Activated T-cell treated with anti-CD3 and anti-CD28 coated beads for 1 hour (primary cell): ENCODE results near the gene TOGARAM2.

Experiments used
- DNase-seq: peaks from one replicate; pipeline ENCODE4 v3.0.0-alpha.2; 2020; ENCODE audit warnings: low read depth

TOGARAM2 gene

DNA sequence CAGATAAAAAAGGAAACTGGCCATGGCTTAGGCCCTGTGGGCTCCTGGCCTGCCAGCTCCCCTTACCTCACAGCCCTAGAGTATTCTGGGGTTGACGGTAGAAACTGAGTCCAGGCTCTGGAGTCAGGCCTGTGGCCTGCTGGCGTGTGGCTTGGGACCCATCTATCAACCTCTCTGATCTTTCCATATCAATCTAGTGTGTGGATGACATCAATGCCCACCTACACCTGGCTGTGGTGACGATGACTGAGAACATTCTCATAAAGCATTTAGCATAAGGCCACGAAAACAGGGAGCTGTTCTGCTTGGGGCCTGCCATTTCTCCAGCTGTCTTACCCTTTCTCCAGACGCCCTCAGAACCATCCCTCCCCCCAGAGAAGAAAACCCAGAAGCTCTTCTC lies 75.4 kb downstream of the TOGARAM2 start:
- no peak for DNase-seq

DNA sequence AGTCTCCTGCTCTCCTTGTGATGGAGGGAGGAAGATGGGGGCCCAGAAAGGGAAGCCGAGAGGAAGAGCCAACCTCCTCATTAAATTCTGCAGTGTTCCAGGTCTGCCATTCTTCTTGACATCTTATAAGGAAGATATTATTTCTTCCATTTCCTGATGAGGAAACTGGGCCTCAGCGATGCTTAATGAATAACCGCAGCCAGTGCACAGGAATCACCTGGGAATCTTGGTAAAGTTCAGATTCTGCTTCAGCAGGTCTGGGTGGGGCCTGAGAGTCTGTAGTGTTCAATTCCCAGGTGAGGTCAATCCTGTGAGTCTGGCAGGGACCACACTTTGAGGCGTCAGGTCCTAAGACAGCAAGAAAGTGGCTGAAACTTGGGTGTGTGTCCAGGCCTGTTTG lies 75.9 kb downstream of the TOGARAM2 start:
- no peak for DNase-seq

DNA sequence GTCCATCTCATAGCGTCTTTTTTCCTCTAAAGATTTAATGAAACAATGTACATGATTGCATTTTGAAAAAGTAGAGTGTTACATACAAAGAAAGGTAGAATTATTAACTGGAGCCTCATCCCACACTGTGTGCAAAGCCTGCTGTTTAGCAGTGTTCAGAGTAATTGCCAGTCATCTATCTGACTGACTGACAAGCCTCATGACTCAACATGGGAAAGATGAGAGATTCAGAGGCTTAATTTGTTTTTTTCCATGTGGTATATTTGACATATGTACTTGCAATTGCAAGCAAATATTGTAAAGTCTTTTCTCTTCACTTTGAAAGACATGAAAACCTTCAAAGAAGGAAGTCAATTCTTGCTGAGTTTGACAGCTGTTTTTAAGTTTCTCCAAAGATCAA lies 78.5 kb downstream of the TOGARAM2 start:
- no peak for DNase-seq

DNA sequence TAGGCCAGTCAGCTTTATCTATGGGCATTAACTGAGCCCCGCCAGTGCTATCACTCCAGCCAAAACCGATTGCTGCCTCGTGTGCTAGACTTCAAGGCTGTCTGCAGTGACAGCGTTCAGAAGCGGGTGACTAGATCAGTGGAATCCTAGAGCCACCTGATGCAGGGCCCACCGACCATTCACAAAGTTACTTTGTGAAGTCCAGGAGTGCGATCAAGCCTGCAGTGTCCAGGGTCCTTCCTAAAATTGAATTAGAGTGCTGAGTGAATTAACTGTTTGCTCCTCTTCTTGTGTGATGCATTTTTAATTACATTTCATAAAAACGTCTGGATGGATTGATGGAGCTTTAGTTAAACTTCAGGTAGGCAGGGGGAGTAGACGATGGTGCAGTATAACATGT lies 79.3 kb downstream of the TOGARAM2 start:
- DNase-seq = no peak

DNA sequence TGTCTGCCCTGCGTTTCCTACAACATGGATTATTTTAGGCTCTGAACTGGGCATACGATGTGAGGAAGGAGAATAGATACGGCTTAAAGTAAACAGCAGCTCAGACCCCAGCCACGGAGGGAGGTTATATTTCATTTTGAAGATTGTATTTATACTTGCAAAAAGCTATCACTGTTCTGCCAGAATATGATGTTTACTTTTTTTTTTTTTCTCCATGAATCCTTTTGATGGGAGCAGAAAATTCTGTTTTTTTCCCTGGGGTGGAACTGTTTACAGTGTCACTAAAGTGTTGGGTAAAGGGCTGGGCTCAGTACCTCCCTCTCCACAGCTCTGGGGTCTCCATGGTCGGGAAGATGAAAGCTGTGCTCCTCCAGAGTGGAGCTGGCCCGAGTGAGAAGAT lies 80.1 kb downstream of the TOGARAM2 start:
- DNase-seq = no peak

DNA sequence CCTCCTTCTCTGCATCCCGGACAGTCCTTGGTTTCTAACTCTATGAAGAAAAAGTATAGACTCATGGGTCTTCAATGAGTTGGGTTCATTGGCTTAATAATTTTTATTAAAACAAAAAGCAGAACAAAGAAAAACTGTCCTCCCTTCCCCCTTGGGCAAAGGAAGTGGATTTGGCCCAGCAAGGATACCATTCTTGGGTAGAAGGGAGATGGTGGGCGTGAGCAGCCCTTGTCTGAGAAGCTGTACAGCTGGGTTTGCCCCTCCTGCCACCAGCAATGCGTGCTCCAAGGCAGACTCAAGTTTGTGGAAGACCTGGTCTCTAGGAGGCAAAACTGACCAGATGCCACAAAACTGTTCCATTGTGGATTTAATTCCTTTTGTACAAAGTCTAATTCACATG lies 80.5 kb downstream of the TOGARAM2 start:
- no peak for DNase-seq

DNA sequence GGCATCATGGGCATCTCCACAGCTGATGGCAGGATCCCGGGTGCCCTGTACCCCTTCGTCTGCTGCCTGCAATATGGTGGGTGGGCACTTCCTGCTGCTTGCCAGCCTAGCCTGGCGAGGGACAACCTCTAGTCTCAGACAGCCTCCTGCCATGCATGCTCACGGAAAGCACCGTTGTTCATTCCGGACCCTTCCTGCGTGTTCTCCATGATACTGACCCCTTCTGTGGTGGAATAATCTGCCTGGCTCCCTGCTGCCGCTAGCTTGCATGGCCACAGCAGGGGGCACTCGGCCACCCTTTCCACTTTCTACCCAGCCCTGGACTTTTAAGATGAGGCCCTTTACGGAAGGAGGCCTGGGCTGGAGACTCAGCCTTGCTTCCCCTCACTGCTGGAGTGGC lies 81.3 kb downstream of the TOGARAM2 start:
- DNase-seq = no peak

DNA sequence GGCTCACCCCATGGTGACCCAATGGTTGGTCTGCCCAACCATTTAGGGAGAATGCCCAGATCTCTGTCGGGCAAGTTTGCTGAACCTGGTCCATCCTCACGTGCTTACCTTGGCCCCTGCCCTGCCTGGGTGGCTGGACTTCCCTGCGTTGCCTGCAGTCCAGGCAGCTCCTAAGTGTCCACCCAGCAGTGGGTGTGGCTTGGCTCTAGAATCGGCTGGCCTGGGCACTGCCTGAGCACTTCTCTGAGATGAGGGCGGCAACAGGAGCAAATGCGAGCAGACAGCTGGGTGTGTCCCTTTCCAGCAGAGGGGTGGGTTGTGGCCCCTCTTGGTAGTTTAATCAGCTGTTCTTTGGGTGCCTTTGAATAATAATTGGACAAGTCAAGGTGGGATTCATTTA lies 82.0 kb downstream of the TOGARAM2 start:
- no peak for DNase-seq

DNA sequence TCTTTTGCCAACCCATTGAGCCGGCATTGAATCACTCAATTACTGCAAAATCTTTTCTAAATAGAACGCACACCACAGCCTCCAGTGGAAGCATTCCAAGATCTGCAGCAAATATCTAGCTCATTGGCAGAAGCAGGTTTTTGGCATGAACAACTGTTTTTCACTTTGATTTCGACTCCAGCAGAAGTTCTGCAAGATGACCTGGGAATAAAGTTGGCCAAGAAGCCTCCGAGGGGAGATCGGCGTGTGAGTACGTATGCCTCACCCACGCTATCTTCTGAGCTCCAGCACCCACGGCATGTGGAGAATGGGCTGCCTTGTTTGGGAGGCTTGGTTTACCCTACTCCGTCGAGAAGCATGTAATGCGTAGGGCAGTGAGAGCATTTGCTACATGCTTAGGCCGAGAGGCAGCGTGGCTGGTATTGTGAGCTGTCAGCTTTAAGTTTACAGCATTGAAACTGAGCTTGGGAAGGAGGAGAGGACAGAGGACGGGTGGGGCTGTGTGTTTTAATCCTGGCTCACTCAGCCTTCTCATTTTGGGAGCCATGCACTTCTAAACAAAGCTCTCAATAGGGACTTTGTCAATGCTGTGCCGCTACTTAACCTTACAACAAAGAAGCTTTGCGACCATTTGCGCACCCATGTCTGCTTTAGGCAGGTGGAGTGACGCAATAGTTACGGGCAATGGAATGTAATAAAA lies 82.7 kb downstream of the TOGARAM2 start:
- no peak for DNase-seq

DNA sequence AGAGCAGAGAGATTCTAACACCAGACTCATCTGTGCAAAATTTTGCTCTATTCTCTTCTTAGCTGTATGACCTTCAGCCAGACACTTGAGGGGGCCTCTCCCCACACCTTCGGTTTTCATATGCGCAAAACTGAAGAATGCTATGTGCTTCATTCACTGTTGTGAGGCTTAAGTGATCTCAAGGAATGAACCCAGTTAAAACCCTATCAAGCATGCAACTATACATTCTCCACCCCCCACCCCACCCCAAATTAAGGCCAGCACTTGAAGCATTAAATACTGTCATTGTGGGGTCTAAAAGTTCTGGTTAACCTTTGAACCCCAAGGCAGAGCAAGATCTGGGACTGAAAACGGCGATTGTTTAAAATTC lies 83.2 kb downstream of the TOGARAM2 start:
- DNase-seq = no peak

DNA sequence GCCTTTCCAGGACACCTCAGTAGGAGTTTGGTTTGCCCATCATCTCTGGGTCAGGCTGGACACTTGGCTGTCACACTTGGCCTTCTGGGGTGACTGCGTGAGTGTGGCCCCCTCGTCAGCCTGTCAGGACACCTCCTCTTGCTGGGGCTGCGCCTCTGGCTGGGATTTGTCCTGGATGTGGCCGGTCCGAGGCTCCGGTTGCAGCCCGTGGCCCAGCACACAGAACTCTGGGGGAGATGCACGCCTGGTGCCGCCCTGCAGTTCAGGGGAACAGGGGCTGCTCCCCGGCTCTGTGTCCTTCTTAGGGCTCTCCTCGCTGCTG lies 83.6 kb downstream of the TOGARAM2 start:
- DNase-seq = no peak

DNA sequence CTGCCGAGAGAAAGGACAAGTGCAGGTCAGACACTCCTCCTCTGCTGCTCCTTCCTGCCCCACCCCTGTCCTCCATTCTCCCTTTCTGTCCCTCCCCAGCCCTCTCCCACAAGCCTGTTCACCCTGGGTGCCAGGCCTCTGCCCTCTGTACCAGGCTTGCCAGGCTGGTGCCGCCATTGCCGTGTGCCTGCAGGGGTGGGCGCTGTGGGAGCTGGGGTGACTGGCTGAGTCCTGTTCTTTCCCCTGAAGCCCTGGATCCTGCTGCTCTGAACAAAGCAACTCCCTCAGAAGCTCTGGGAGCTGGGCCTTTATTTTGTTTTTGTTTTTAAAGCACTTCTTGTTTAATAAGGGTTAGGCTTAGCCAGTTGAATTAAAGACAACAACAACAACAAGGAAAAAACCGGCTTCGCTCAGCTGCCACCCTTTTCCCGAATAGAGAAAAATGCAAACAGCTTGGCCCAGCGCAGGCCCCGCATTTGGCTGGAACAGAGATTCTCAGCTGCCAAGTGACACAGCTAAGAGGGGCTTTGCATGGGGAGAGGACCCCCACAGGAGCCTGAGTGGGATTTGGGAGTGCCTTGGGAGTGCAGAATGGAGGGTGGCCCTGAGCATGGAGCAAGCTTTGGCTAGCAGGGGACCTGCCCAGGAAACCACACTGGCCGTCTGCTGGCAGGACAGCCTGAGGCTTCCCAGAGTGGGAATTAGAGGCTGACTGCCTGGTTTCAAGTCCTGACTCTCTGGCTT lies 84.1 kb downstream of the TOGARAM2 start:
- no peak for DNase-seq

DNA sequence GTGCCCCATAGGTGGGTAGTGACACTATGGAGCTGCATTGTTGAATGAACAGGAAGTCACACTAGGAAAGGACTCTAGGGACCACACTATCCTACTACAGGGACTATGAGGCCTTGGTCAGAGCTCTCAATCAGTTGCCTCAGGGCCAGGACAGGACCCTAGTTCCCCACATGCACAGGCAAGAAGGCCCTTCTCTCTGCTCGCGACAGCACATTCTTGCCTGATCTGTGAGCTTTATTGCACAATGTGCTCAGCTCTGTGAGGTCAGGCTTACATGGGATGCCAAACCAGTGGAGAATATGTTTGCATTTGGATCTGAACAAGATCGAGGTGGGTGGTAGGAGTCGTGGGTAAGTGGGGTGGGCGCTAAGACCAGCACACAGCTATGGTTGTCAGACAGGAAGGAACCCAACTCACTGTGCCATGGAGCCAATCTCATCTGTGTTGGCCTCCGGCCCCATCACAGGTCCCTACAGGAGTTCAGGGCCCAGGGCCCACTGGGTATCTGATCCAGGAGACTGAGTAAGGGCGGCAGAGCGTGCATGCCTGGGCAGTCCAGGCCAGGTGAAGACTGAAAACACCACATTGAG lies 85.3 kb downstream of the TOGARAM2 start:
- DNase-seq = no peak

DNA sequence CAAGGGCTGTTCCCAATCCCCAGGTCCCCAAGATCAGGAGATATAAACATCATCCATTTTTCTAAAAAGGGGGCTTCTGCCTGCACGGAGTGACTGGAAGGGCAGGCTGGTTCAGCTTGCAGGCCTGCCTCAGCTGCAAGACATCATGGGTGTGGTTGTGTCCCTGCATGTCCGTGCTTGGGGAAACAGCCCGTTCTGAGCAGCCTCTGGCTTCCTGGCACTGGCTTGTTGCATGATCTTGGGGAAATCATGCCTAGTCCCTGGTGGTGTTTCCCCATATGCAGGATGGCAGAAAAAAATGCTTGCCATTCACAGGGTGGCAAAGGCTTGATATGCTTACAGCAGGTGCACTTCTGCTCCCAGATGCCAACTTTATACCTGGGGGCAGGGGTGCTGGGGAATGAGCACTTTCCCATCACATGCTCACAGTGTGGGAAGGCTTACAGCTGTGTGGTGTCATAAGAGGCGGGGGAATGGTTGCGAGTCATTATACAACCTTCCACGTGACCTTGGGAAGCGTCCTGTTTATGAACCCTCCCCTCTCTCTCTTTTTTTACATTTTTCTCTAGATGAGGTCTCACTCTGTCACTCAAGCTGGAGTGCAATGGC lies 86.0 kb downstream of the TOGARAM2 start:
- no peak for DNase-seq

DNA sequence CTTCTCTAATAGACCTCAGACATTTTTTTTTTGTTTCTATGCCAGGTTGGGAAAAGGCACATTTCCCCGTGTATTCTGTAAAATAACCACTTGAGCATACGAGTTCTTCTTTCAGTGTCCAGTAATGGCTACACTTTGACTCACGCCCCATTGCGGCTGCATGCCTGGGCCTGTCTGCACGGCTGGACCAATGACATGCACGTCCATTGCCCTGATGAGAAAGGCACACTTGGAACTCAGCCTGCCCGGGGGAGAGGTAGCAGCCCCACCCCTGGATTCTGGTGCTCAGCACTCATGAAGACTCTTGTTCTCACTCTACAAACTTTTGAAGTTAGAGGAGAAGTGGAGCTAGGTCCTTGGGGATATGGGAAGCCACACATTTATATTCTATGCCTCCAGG lies 87.4 kb downstream of the TOGARAM2 start:
- DNase-seq = no peak

DNA sequence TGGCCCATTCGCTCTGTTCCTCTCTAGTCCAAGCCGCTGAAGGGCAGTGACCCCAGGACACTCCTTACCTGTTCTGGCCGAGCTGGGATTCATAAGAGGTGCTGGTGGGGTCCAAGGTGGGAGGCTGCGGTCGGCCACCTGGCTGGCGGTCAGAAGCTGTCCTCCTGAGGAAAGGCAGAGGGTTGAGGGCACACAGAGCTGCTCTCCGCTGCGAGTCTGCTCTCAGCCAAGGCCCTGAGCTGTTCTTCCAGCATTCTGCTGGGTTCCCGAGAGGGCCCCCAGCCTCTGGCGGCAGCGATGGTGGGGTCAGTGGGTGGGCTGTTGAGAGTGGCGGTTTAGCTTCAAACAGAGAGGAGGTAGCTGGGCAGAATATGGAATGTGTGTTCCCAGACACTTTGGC lies 89.4 kb downstream of the TOGARAM2 start:
- DNase-seq = no peak

DNA sequence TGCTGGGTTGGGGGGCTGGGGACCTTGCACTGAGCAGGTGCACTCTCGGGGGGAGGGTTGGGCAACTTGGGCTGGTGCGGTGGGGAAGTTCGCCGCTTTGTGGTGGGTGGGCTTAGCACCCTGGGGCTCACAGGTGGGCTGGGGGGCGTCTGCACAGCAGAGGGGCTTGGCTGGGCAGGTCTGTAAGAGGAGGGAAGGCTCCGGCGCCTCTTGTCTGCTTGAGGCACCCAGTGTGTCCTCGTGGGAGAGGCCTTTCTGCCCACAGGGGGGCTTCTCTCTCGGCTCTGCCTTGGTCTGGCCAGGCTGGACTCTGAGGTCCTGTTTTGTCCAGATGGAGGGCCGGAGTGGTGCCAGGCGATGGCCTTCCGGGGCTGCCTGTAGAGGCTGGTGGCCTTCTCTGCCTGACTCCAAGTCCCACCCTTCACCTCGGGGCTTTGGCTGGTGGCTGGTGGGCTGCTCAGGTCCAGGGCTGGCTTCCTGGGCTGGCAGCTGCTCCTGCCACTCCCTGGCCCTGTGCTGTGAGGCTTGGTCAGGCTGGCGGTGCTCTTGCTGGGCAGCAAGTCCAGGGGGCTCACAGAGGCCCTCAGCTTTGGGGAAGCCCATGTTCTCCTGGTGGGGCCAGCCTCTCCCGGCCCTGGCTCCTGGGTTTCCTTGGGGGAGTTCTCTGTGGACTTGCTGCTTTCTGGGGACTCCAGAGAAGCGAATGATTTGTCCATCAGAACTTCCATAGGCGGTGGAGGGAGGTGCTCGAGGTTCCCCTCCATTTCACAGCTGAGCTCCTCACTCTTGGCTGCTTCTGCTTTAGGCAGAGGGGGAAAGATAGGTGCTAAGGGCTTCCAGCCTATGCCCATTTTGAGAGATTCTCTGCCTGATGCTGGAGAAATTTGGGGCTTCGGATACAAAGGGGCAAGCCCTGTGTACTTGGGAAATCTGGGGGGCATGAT lies 90.2 kb downstream of the TOGARAM2 start:
- DNase-seq = no peak

DNA sequence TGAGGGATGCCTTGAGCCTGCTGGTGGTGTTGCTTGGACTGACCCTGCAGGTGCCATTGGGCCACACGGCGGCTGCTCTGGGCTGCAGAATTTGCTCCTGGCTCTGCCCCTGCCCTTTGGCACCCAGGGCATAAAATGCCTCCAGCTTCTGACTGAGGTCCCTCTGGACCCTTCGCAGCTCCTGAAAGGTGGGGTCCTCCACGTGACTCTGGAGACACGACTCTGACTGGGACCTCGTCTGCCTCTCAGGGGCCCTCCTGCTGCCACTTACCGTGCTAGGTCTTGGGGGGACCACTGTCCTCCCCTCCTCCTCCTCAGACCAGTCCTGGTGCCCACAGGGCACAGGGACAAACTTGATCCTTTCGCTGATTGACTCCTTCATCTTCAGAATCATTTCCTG lies 91.2 kb downstream of the TOGARAM2 start:
- no peak for DNase-seq

DNA sequence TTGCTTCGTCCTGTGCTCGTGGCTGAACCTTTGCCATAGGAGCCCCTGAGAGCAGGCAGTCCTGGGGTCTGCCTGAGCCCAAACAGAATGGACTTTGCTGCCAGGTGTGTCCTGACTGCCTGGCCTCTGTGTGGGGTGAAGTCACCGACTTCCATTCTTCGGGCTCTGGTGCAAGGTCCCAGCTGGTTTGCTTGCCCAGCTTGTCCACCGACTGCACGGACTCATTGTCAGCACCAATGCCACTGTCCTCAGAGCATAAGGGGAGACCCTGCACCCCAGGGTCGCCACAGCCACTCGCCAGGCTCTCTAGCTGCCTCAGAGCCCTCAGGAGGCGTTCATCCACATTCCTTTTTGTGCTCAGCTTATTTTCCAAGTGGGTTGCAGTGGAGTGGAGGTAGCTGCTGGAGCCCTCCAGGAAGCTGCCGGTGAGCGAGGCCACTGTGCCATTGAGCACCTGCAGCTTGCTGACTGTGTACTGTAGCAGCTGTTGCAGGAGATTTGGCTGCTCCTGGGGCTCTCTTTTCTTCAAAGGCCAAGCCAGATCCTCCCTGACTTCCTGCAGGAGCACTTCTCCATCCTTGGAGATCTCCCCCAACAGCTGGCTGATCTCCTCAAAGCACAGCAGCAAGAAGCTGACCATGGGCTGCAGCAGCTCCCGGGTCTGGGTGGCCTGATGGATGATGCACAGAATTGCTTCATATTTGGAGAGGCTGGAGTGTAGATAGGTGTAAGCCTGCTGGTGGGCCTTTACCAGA lies 92.0 kb downstream of the TOGARAM2 start:
- no peak for DNase-seq

DNA sequence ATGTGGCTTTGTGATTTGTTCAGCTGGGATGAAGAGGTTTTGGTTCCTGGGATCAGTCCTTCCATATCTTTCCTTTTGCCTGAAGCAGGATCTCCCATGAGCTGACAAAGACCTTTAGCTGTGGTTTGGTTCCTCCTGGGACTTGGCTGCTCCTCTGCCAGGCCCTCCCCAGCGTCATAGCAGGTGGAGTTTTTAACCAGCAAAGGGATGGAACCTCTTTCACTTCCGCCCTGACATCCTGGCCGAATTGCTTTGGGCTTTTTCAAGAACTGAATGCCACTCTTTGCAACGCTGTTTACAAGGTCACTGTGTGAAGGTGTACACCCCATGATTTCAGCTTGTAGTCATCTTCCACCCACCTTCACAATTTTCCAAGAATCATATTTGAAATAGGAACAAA lies 92.8 kb downstream of the TOGARAM2 start:
- DNase-seq = no peak

DNA sequence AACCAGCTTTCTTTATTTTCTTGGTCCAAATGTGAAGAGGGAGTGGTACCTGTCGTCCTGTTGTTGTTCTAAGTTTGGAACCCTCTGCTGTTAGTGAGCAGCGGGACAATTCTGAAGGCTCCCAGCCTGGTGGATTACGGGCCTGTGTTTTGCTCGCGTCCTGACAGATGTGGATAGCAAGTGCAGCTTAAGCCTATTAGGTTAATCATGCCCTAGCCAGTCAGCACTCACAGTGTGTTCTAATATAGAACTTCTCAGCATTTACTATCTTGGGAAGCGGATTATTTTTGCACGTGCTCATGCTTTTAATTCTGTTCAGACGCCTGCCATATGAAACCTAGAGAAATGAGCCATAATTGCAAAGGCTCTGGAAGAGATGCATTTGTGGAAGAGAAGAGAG lies 93.3 kb downstream of the TOGARAM2 start, which contains the start of gene PCARE:
Gene PCARE, minus strand, starts transcription at position 113 of the 400 bp plus-strand sequence. CDS start 262 bp downstream, outside the sequence.
- no peak for DNase-seq
